ENCODE results near the gene FUT3. TPM values are rescaled to one million over a fixed set of nuclear protein-coding genes. Genes with fewer than 3 reads are reported as not detected.

The FUT3 gene
- total and polyA plus RNA-seq, 4 donors = 1.5 to 31.4 (median 18.2) TPM

GRCh38 chr19:5895409-5895808, 44.2 kb upstream of the FUT3 start:
- Histone ChIP-seq H3K4me3 (no peak overlapping the region), H3K4me1 (ENCODE audit: control insufficient read depth in 5 of 5, insufficient read depth in 5 of 5, low read length in 5 of 5) (peaks cover 0 to 9% (median 5%) of the 10 kb centered on the region in 5 donors), H3K27me3 (ENCODE audit: control insufficient read depth in 3 of 3, insufficient read depth in 3 of 3, low read length in 2 of 3) (peaks cover 0 to 5% (median 0%) of the 10 kb centered on the region in 3 donors), H3K36me3 (ENCODE audit: control insufficient read depth in 4 of 4, insufficient read depth in 4 of 4, low read length in 4 of 4) (peaks cover 3 to 38% (median 9%) of the 10 kb centered on the region in 4 donors), H3K9ac (ENCODE audit: insufficient read depth in 1 of 2, low read length in 2 of 2) (no peak overlapping the region), H3K9me3 (ENCODE audit: control insufficient read depth in 4 of 4, insufficient read depth in 3 of 4, low read length in 3 of 4) (no peaks in the 10 kb centered on the region), H3K27ac (ENCODE audit: low read depth in 1 of 2, low read length in 1 of 2) (peak overlapping the region in 1 of 2 donors; percentile 78)
- TF ChIP-seq, protein P1, sequence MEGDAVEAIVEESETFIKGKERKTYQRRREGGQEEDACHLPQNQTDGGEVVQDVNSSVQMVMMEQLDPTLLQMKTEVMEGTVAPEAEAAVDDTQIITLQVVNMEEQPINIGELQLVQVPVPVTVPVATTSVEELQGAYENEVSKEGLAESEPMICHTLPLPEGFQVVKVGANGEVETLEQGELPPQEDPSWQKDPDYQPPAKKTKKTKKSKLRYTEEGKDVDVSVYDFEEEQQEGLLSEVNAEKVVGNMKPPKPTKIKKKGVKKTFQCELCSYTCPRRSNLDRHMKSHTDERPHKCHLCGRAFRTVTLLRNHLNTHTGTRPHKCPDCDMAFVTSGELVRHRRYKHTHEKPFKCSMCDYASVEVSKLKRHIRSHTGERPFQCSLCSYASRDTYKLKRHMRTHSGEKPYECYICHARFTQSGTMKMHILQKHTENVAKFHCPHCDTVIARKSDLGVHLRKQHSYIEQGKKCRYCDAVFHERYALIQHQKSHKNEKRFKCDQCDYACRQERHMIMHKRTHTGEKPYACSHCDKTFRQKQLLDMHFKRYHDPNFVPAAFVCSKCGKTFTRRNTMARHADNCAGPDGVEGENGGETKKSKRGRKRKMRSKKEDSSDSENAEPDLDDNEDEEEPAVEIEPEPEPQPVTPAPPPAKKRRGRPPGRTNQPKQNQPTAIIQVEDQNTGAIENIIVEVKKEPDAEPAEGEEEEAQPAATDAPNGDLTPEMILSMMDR (IDR thresholded peaks at IDR 0.05; ENCODE audit: control extremely low read depth, extremely low read depth) = no peak
- DNase-seq = no peak
- no peak for ATAC-seq (ENCODE audit: insufficient read depth, low FRiP score)
- WGBS, 2 donors = 79 to 85% methylated on average over 15 of the region's 15 CpGs

DNA sequence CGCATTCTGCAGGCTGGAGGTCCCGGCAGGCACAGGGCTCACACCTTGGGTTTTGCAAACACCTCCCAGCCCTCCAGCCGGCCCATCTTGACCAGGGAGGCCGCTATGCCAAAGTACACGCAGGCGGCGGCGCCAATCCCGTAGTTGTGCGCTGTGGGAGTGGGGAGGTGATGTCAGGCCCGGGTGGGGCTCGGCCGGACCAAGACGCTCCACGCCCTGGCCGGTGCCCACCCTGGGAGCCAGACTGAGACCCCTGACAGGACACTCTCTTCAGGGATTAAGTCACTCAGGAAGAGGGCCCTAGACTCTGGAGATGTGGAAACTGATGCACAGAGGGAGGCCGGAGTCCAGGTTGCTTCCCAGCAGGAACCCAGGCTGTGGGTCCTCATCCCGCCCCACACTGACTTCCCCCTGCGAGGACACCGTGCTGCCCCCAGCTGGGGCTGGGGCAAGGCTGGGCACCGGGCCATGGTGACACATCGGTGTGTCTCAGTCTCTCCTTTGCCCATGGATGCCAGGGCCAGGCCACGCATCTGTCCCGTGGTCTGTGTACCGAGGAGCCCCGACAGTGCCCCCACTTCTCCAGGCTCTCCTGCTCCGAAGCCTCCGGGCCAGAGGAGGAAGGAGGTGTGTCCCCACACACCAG, 43.6 kb upstream of the FUT3 start:
- H3K36me3 ChIP-seq (ENCODE audit: control insufficient read depth in 4 of 4, insufficient read depth in 4 of 4, low read length in 4 of 4) = peaks cover 3 to 33% (median 8%) of the 10 kb centered on the region in 4 donors
- peaks cover 0 to 5% (median 2%) of the 10 kb centered on the region in 3 donors for H3K27me3 ChIP-seq (ENCODE audit: control insufficient read depth in 3 of 3, insufficient read depth in 3 of 3, low read length in 2 of 3)
- no peak overlapping the region for H3K4me3 ChIP-seq
- WGBS, 2 donors = 88 to 89% methylated on average over 28 of the region's 28 CpGs
- TF ChIP-seq, protein P1 (IDR thresholded peaks at IDR 0.05; ENCODE audit: control extremely low read depth, extremely low read depth) = no peak
- DNase-seq = no peak
- H3K9ac ChIP-seq (ENCODE audit: insufficient read depth in 1 of 2, low read length in 2 of 2) = no peak overlapping the region
- H3K9me3 ChIP-seq (ENCODE audit: control insufficient read depth in 4 of 4, insufficient read depth in 3 of 4, low read length in 3 of 4) = no peaks in the 10 kb centered on the region
- ATAC-seq (ENCODE audit: insufficient read depth, low FRiP score) = no peak
- H3K27ac ChIP-seq (ENCODE audit: low read depth in 1 of 2, low read length in 1 of 2) = peak overlapping the region in 1 of 2 donors; percentile 78
- H3K4me1 ChIP-seq (ENCODE audit: control insufficient read depth in 5 of 5, insufficient read depth in 5 of 5, low read length in 5 of 5) = peaks cover 0 to 9% (median 5%) of the 10 kb centered on the region in 5 donors

GRCh38 chr19:5893907-5894703, 42.9 kb upstream of the FUT3 start:
- ATAC-seq (ENCODE audit: insufficient read depth, low FRiP score) = no peak
- TF ChIP-seq, protein P1 (IDR thresholded peaks at IDR 0.05; ENCODE audit: control extremely low read depth, extremely low read depth) = no peak
- no peak overlapping the region for H3K9ac ChIP-seq (ENCODE audit: insufficient read depth in 1 of 2, low read length in 2 of 2)
- peaks cover 0 to 9% (median 5%) of the 10 kb centered on the region in 5 donors for H3K4me1 ChIP-seq (ENCODE audit: control insufficient read depth in 5 of 5, insufficient read depth in 5 of 5, low read length in 5 of 5)
- 78 to 80% methylated on average over 28 of the region's 28 CpGs for WGBS, 2 donors
- peaks cover 3 to 31% (median 8%) of the 10 kb centered on the region in 4 donors for H3K36me3 ChIP-seq (ENCODE audit: control insufficient read depth in 4 of 4, insufficient read depth in 4 of 4, low read length in 4 of 4)
- no peaks in the 10 kb centered on the region for H3K9me3 ChIP-seq (ENCODE audit: control insufficient read depth in 4 of 4, insufficient read depth in 3 of 4, low read length in 3 of 4)
- DNase-seq = no peak
- peaks cover 0 to 5% (median 2%) of the 10 kb centered on the region in 3 donors for H3K27me3 ChIP-seq (ENCODE audit: control insufficient read depth in 3 of 3, insufficient read depth in 3 of 3, low read length in 2 of 3)
- H3K27ac ChIP-seq (ENCODE audit: low read depth in 1 of 2, low read length in 1 of 2) = peak overlapping the region in 1 of 2 donors; percentile 78
- H3K4me3 ChIP-seq = no peak overlapping the region
